HEK293 (cell line): Measurements from ENCODE around the gene DBF4B.

Experiments used
- CTCF ChIA-PET: fragments of 350-600 bp; formaldehyde crosslinking; extraction: SDS; loops from one replicate; lab custom pipeline; 2021; ENCODE audit warnings: antibody characterized with exemption; lab: Yijun Ruan, JAX
- POLR2A ChIA-PET: fragments of 300-600 bp; formaldehyde crosslinking; extraction: SDS; loops from one replicate; lab custom pipeline; 2020; ENCODE audit warnings: antibody characterized with exemption, inconsistent platforms; lab: Yijun Ruan, JAX
- H3K27ac ChIP-seq: fragments of 200-500 bp; sonication (Bioruptor generic); 2 replicates; pipeline ENCODE4 v1.5.1; 2014; ENCODE audit warnings: low read depth, low read length, control low read depth, inconsistent platforms; ENCODE audit errors: extremely low read depth
- H3K36me3 ChIP-seq, 2 experiments: fragments of 200-500 bp in 1 of 2; sonication (Bioruptor generic) in 1 of 2; 1 replicate in 1 of 2; 2 replicates in 1 of 2; pipeline ENCODE4 v1.5.1; 2014 to 2017; ENCODE audit warnings: inconsistent platforms in 2 of 2, low read length in 2 of 2; ENCODE audit not compliant: control insufficient read depth in 2 of 2, insufficient read depth in 1 of 2
- H3K4me1 ChIP-seq: fragments of 200-500 bp; sonication (Bioruptor generic); 2 replicates; pipeline ENCODE4 v1.5.1; 2014; ENCODE audit warnings: mild to moderate bottlenecking, low read length, inconsistent platforms; ENCODE audit not compliant: control insufficient read depth, insufficient read depth
- H3K4me3 ChIP-seq: 2 replicates; pipeline ENCODE4 v1.5.1; 2011; ENCODE audit warnings: low read depth, mild to moderate bottlenecking, control low read depth, low read length, moderate library complexity
- H3K9me3 ChIP-seq: fragments of 200-500 bp; sonication (Bioruptor generic); 2 replicates; pipeline ENCODE4 v1.5.1; 2014; ENCODE audit warnings: low read depth, low read length, inconsistent platforms; ENCODE audit not compliant: control insufficient read depth, insufficient read depth
- EGR2 ChIP-seq: fragments of 450-650 bp; formaldehyde crosslinking; IDR thresholded peaks from 2 replicates; pipeline ENCODE4 v1.5.1; 2016; ENCODE audit warnings: low read depth, missing biosample characterization, missing genetic modification characterization
- HIC1 ChIP-seq: fragments of 450-650 bp; formaldehyde crosslinking; IDR thresholded peaks from 2 replicates; pipeline ENCODE4 v1.5.1; 2016; ENCODE audit warnings: missing biosample characterization, missing genetic modification characterization
- MYNN ChIP-seq: fragments of 450-650 bp; formaldehyde crosslinking; IDR thresholded peaks from 2 replicates; pipeline ENCODE4 v1.5.1; 2016; ENCODE audit warnings: missing biosample characterization, missing genetic modification characterization, borderline replicate concordance
- TCF7L2 ChIP-seq: IDR thresholded peaks from 2 replicates; pipeline ENCODE4 v1.6.1; 2011; ENCODE audit warnings: low read depth, mild to moderate bottlenecking, inconsistent platforms, low read length, moderate library complexity, borderline replicate concordance
- ZBTB49 ChIP-seq: fragments of 450-650 bp; formaldehyde crosslinking; IDR thresholded peaks from 2 replicates; pipeline ENCODE4 v1.5.1; 2016; ENCODE audit warnings: missing biosample characterization, missing genetic modification characterization, low read depth
- ZFHX2 ChIP-seq: fragments of 450-650 bp; formaldehyde crosslinking; conservative IDR thresholded peaks from 2 replicates; pipeline ENCODE4 v1.5.1; 2016; ENCODE audit warnings: missing biosample characterization, missing genetic modification characterization
- ZIC2 ChIP-seq: fragments of 450-650 bp; formaldehyde crosslinking; IDR thresholded peaks from 2 replicates; pipeline ENCODE4 v1.5.1; 2016; ENCODE audit warnings: missing biosample characterization, missing genetic modification characterization
- ZNF114 ChIP-seq: fragments of 450-650 bp; formaldehyde crosslinking; IDR thresholded peaks from 2 replicates; pipeline ENCODE4 v1.5.0; 2017; ENCODE audit warnings: missing biosample characterization, missing genetic modification characterization
- ZNF140 ChIP-seq: fragments of 450-650 bp; formaldehyde crosslinking; IDR thresholded peaks from 2 replicates; pipeline ENCODE4 v1.5.1; 2016; ENCODE audit warnings: missing biosample characterization, missing genetic modification characterization
- ZNF223 ChIP-seq: fragments of 450-650 bp; formaldehyde crosslinking; IDR thresholded peaks from 2 replicates; pipeline ENCODE4 v1.5.1; 2016; ENCODE audit warnings: missing biosample characterization, missing genetic modification characterization
- ZNF292 ChIP-seq: fragments of 450-650 bp; formaldehyde crosslinking; IDR thresholded peaks from 2 replicates; pipeline ENCODE4 v1.5.1; 2016; ENCODE audit warnings: low read depth, missing biosample characterization, missing genetic modification characterization, borderline replicate concordance
- ZNF302 ChIP-seq: fragments of 450-650 bp; formaldehyde crosslinking; IDR thresholded peaks from 2 replicates; pipeline ENCODE4 v1.5.1; 2016; ENCODE audit warnings: missing biosample characterization, missing genetic modification characterization, low read depth
- ZNF404 ChIP-seq: fragments of 450-650 bp; formaldehyde crosslinking; IDR thresholded peaks from 2 replicates; pipeline ENCODE4 v1.5.1; 2017; ENCODE audit warnings: missing biosample characterization, missing genetic modification characterization
- ZNF449 ChIP-seq: fragments of 450-650 bp; formaldehyde crosslinking; IDR thresholded peaks from 2 replicates; pipeline ENCODE4 v1.5.1; 2017; ENCODE audit warnings: missing biosample characterization, mild to moderate bottlenecking, missing genetic modification characterization, moderate library complexity
- ZNF596 ChIP-seq: fragments of 450-650 bp; IDR thresholded peaks from 2 replicates; pipeline ENCODE4 v1.5.0; 2018; ENCODE audit warnings: missing biosample characterization, mild to moderate bottlenecking, missing genetic modification characterization, moderate library complexity
- ZNF768 ChIP-seq: fragments of 450-650 bp; formaldehyde crosslinking; IDR thresholded peaks from 2 replicates; pipeline ENCODE4 v1.5.1; 2018; ENCODE audit warnings: missing biosample characterization, mild to moderate bottlenecking, missing genetic modification characterization
- ZNF776 ChIP-seq: fragments of 450-650 bp; formaldehyde crosslinking; IDR thresholded peaks from 2 replicates; pipeline ENCODE4 v1.5.0; 2017; ENCODE audit warnings: missing biosample characterization, missing genetic modification characterization, borderline replicate concordance

Gene DBF4B

GRCh38 chr17:44747566-44747965, 39.1 kb downstream of the DBF4B start:
- H3K9me3 ChIP-seq, result no peaks in the 10 kb centered on the region
- H3K27ac ChIP-seq, result no peak overlapping the region
- TF ChIP-seq ZNF404 (tag by site-specific recombination) (no peak), ZBTB49 (tag by site-specific recombination) (no peak), ZNF114 (tag by site-specific recombination) (no peak), ZNF776 (no peak), TCF7L2 (no peak), ZFHX2 (tag by site-specific recombination) (no peak), ZNF302 (tag by site-specific recombination) (no peak), ZNF449 (tag by site-specific recombination) (no peak), ZNF140 (tag by site-specific recombination) (no peak), ZNF768 (no peak), HIC1 (tag by site-specific recombination) (no peak), MYNN (tag by site-specific recombination) (no peak), ZNF292 (tag by site-specific recombination) (no peak), ZNF596 (tag by site-specific recombination) (no peak)
- TF ChIP-seq, all 188 proteins: peak for 0
- H3K36me3 ChIP-seq, result peaks cover 18 to 76% of the 10 kb centered on the region in 2 experiments; a peak in 2 of 3 replicates
- ChIA-PET CTCF (interaction anchor here (0.5 to 0.6 kb wide), 3 partner anchors 13 to 105 kb away, joined by 3 to 4 read pairs (median 4); no protein-coding TSS in a partner anchor), POLR2A (no interaction called here)
- H3K4me3 ChIP-seq, result no peak overlapping the region
- no peaks in the 10 kb centered on the region for H3K4me1 ChIP-seq

- Histone ChIP-seq H3K27ac (no peak overlapping the region), H3K36me3 (peaks cover 8 to 64% of the 10 kb centered on the region in 2 experiments; a peak in 2 of 3 replicates), H3K4me1 (no peaks in the 10 kb centered on the region), H3K9me3 (no peaks in the 10 kb centered on the region), H3K4me3 (no peak overlapping the region)
- CTCF ChIA-PET, result interaction anchor here (0.6 to 1.7 kb wide), 4 partner anchors 13 to 485 kb away, joined by 3 read pairs; no protein-coding TSS in a partner anchor
- peak; percentile 40; the same call in 1 of the 2 replicates for TF ChIP-seq EGR2 (tag by site-specific recombination)
- no peak for TF ChIP-seq ZNF223 (tag by site-specific recombination)
- peak; percentile 36; the same call in 1 of the 2 replicates for TF ChIP-seq ZIC2 (tag by site-specific recombination)
- POLR2A ChIA-PET, result interaction anchor here (0.6 to 1.1 kb wide), 2 partner anchors 12 to 44 kb away, joined by 3 read pairs; no protein-coding TSS in a partner anchor
Observed at GRCh38 chr17:44749076-44749979, 40.9 kb downstream of the DBF4B start.
